Measurements from ENCODE around the gene ST6GALNAC6. TPM values are rescaled to one million over a fixed set of nuclear protein-coding genes. Genes with fewer than 3 reads are reported as not detected.

ST6GALNAC6 gene
- total RNA-seq, 1 experiment from 2014 or later = 24.5 TPM

DNA sequence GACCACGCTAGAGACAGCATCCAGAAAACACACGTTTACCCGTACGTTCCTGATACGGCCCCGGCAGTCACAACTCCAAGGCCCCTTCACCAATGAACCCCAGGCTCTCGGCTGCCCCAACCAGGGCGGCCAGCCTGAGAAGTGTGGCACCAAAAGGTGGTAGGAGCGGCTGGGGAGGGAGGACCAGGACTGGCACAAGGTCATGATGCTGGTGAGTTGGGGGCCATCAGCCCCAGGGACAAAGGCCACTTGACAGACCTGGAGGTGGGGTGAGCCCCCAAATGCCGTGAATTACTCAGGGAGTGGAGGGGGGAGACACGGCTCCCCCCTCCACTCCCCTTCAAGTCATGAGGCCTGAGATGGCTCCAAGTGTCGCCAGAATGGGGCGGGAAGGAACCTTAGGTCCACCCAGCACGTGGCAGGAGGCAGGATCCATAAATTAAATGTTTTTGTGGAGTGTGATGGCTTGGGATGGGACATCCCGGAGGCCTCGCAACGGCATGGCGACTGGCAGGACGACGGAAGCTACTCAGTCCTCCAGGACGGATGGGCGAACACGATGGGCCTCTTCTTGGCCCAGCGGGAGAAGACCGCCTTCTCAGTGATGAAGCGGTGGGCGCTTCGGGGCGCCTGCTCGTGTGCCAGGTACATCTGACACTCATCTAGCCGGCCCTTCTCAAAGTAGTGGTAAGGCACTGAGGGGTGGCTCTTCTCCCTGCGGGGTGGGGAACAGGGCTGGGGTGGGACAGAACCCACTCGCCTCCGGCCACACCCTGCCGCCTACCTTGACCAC is 8.7 kb upstream of the ST6GALNAC6 start:
- Histone ChIP-seq H3K4me1 (ENCODE audit: control insufficient read depth in 1 of 2, insufficient read depth in 2 of 2, low read length in 2 of 2) (peaks cover 9 to 27% of the 10 kb centered on the region in 2 experiments; a peak in 3 of 4 replicates), H3K79me2 (ENCODE audit: insufficient read depth, low read length) (peaks cover 2% of the 10 kb centered on the region; the same call in 1 of the 2 replicates), H3K36me3 (ENCODE audit: control insufficient read depth in 1 of 2, insufficient read depth in 2 of 2, low read length in 2 of 2) (peaks cover 3 to 25% of the 10 kb centered on the region in 2 experiments; a peak in 1 of 4 replicates), H3K9ac (ENCODE audit: low read length) (no peak overlapping the region), H3K9me2 (ENCODE audit: insufficient read depth) (no peaks in the 10 kb centered on the region), H3K9me3 (ENCODE audit: control insufficient read depth in 1 of 2, insufficient read depth in 1 of 2, low read depth in 1 of 2, low read length in 2 of 2) (no peaks in the 10 kb centered on the region), H3K4me2 (ENCODE audit: low read length) (no peak overlapping the region), H2AFZ (ENCODE audit: low read depth, low read length, poor library complexity, severe bottlenecking) (no peak overlapping the region), H3K27me3 (ENCODE audit: insufficient read depth, low read length) (no peaks in the 10 kb centered on the region), H3K27ac (ENCODE audit: low read depth, low read length) (no peak overlapping the region), H4K20me1 (ENCODE audit: insufficient read depth) (no peaks in the 10 kb centered on the region), H3K4me3 (replicated peaks in 1 of 2; ENCODE audit: low read depth in 1 of 2, low read length in 2 of 2) (no peak overlapping the region)
- intact Hi-C loops (cut with micrococcal nuclease) = no loop called here
- ChIA-PET POLR2A (no interaction called here), RAD21 (ENCODE audit: low non-redundant PET in 1 of 2, low total read pairs in 2 of 2, uncharacterized antibody in 2 of 2, unreplicated experiment in 2 of 2) (no interaction called here), CTCF (no interaction called here)
- no peak for DNase-seq (ENCODE audit: low read depth, low spot score)
- no peak for TF ChIP-seq CBX3 (IDR thresholded peaks at IDR 0.05; ENCODE audit: low read depth)
- TF ChIP-seq JUND (IDR thresholded peaks at IDR 0.05) = no peak
- no peak for ATAC-seq
- BruUV-seq (replicated peaks) = no TSS peak

DNA sequence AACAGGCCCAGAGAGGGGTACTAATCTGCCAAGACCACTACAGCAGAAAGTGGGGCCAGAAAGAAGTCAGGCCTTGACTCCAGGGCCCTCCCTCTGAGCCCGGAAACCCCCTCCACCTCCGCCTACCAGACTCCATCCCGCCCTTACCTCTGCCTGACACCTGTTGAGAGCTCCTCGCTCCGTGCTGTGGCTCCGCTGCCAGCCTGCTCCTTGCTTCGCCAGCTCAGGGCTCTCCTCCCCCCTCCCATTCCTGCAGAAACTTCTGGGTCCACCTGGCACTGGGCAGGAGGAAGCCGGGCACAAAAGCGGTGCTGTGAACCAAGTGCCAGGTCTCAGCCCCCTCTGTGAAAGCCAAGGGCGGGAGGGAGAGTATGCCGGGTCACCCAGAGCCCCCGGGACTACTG is 6.4 kb upstream of the ST6GALNAC6 start:
- no peaks in the 10 kb centered on the region for H3K9me2 ChIP-seq (ENCODE audit: insufficient read depth)
- no peak for TF ChIP-seq JUND (IDR thresholded peaks at IDR 0.05)
- no peak for TF ChIP-seq SP1 (IDR thresholded peaks at IDR 0.05; ENCODE audit: low read depth)
- no peak for TF ChIP-seq RAD21 (IDR thresholded peaks at IDR 0.05; ENCODE audit: low read depth)
- TF ChIP-seq ZFX (IDR thresholded peaks at IDR 0.05) = no peak
- TF ChIP-seq, protein P1, sequence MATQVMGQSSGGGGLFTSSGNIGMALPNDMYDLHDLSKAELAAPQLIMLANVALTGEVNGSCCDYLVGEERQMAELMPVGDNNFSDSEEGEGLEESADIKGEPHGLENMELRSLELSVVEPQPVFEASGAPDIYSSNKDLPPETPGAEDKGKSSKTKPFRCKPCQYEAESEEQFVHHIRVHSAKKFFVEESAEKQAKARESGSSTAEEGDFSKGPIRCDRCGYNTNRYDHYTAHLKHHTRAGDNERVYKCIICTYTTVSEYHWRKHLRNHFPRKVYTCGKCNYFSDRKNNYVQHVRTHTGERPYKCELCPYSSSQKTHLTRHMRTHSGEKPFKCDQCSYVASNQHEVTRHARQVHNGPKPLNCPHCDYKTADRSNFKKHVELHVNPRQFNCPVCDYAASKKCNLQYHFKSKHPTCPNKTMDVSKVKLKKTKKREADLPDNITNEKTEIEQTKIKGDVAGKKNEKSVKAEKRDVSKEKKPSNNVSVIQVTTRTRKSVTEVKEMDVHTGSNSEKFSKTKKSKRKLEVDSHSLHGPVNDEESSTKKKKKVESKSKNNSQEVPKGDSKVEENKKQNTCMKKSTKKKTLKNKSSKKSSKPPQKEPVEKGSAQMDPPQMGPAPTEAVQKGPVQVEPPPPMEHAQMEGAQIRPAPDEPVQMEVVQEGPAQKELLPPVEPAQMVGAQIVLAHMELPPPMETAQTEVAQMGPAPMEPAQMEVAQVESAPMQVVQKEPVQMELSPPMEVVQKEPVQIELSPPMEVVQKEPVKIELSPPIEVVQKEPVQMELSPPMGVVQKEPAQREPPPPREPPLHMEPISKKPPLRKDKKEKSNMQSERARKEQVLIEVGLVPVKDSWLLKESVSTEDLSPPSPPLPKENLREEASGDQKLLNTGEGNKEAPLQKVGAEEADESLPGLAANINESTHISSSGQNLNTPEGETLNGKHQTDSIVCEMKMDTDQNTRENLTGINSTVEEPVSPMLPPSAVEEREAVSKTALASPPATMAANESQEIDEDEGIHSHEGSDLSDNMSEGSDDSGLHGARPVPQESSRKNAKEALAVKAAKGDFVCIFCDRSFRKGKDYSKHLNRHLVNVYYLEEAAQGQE (IDR thresholded peaks at IDR 0.05; ENCODE audit: low read depth) = no peak
- TF ChIP-seq SRF (IDR thresholded peaks at IDR 0.05; ENCODE audit: low read depth) = no peak
- no peak for TF ChIP-seq YY1 (IDR thresholded peaks at IDR 0.05; ENCODE audit: extremely low read depth, insufficient replicate concordance, low read depth, low read length)
- TF ChIP-seq ZNF274 (IDR thresholded peaks at IDR 0.05; ENCODE audit: low read depth, low read length) = no peak
- no peak for TF ChIP-seq EZH2phosphoT487 (IDR thresholded peaks at IDR 0.05; ENCODE audit: borderline replicate concordance)
- peaks cover 21 to 40% of the 10 kb centered on the region in 2 experiments for H3K4me1 ChIP-seq (ENCODE audit: control insufficient read depth in 1 of 2, insufficient read depth in 2 of 2, low read length in 2 of 2)
- H4K20me1 ChIP-seq (ENCODE audit: insufficient read depth) = no peaks in the 10 kb centered on the region
- DNase-seq (ENCODE audit: low read depth, low spot score) = no peak
- ChIA-PET CTCF (interaction anchor here (0.7 kb wide), 1 partner anchor 11 kb away, joined by 3 read pairs; the partner anchor contains the start of gene ST6GALNAC4), RAD21 (ENCODE audit: low non-redundant PET in 1 of 2, low total read pairs in 2 of 2, uncharacterized antibody in 2 of 2, unreplicated experiment in 2 of 2) (no interaction called here), POLR2A (interaction anchor here (0.6 to 1.5 kb wide), 3 partner anchors 10 to 32 kb away, joined by 3 read pairs; partner anchors contain the start of gene ST6GALNAC4)
- H3K9ac ChIP-seq (ENCODE audit: low read length) = no peak overlapping the region
- intact Hi-C loops (cut with micrococcal nuclease) = no loop called here
- ATAC-seq = no peak; the same call in 1 of the 2 replicates
- peaks cover 3 to 19% of the 10 kb centered on the region in 2 experiments; a peak in 1 of 4 replicates for H3K36me3 ChIP-seq (ENCODE audit: control insufficient read depth in 1 of 2, insufficient read depth in 2 of 2, low read length in 2 of 2)
- H2AFZ ChIP-seq (ENCODE audit: low read depth, low read length, poor library complexity, severe bottlenecking) = no peak overlapping the region
- no peak overlapping the region for H3K27ac ChIP-seq (ENCODE audit: low read depth, low read length)
- H3K4me3 ChIP-seq (replicated peaks in 1 of 2; ENCODE audit: low read depth in 1 of 2, low read length in 2 of 2) = no peak overlapping the region
- no peaks in the 10 kb centered on the region for H3K9me3 ChIP-seq (ENCODE audit: control insufficient read depth in 1 of 2, insufficient read depth in 1 of 2, low read depth in 1 of 2, low read length in 2 of 2)
- no peaks in the 10 kb centered on the region for H3K27me3 ChIP-seq (ENCODE audit: insufficient read depth, low read length)
- H3K4me2 ChIP-seq (ENCODE audit: low read length) = no peak overlapping the region
- BruUV-seq (replicated peaks) = no TSS peak
- no peaks in the 10 kb centered on the region for H3K79me2 ChIP-seq (ENCODE audit: insufficient read depth, low read length)
